ENCODE measurements around the gene FAM107B. TPM values are rescaled to one million over a fixed set of nuclear protein-coding genes. Genes with fewer than 3 reads are reported as not detected.

Gene FAM107B
- total and polyA plus RNA-seq, 2 experiments from 2014 or later, result 11.0 to 17.6 TPM

DNA sequence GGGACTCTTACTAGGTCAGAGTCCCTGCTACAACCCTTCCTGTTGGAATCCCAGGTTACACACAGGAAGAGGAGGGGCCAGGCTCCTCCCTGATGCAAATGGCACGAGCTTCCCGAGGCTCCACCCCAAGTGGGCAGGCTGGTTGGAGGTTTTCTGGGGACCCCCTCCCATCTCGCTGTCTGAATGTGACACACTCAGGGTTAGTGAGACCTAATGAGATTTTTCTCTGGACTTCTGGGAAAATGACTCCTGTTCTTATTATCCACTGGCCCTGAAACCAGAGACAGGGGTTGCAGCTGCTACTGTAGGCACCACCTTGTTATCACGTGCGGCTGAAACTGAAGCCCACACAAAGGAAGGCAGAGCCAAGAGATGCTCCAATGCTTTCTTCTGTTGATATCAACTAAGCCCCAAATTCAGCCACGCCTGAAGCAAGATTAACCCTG lies 103.3 kb downstream of the FAM107B start:
- Histone ChIP-seq H3F3A (replicated peaks; ENCODE audit: low read depth) (no peaks in the 10 kb centered on the region), H4K20me1 (replicated peaks; ENCODE audit: insufficient read depth) (no peaks in the 10 kb centered on the region), H3K4me1 (ENCODE audit: insufficient read depth) (peaks cover 22% of the 10 kb centered on the region), H3K4me3 (no peak overlapping the region), H3K27me3 (ENCODE audit: insufficient read depth) (no peaks in the 10 kb centered on the region), H3K4me2 (no peak overlapping the region), H3K36me3 (ENCODE audit: insufficient read depth) (no peaks in the 10 kb centered on the region), H3K27ac (ENCODE audit: low read depth) (no peak overlapping the region), H2AFZ (peak overlapping the region; percentile 18), H3K9me2 (ENCODE audit: insufficient read depth) (no peaks in the 10 kb centered on the region), H3K79me2 (replicated peaks; ENCODE audit: insufficient read depth) (no peaks in the 10 kb centered on the region)
- H3K9me3 Mint-ChIP-seq, result peaks cover 4% of the 10 kb centered on the region; the same call in 2 of the 3 replicates
- no peak overlapping the region for H3K27ac Mint-ChIP-seq
- H3K4me3 Mint-ChIP-seq, result no peak overlapping the region
- H3K27me3 Mint-ChIP-seq (ENCODE audit: insufficient read depth, low read depth, poor library complexity), result no peaks in the 10 kb centered on the region
- ATAC-seq (peak; percentile 34; the same call in 1 of the 3 replicates), DNase-seq (ENCODE audit: low spot score) (peak; percentile 41)
- H3K4me1 Mint-ChIP-seq, result peaks cover 24% of the 10 kb centered on the region
- H3K36me3 Mint-ChIP-seq (ENCODE audit: low read depth), result 0 out of 3 replicates have a peak, but pooled peaks cover 3% of the 10 kb centered on the region
- TF ChIP-seq CREB1 (CRISPR knock-in tag; IDR thresholded peaks at IDR 0.05; ENCODE audit: low read depth), result no peak
- no peak for TF ChIP-seq ZNF114 (CRISPR knock-in tag; IDR thresholded peaks at IDR 0.05)
- TF ChIP-seq STAT1 (IDR thresholded peaks at IDR 0.05; ENCODE audit: unreplicated experiment), result no peak
- TF ChIP-seq ZNF462 (CRISPR knock-in tag; IDR thresholded peaks at IDR 0.05), result no peak
- TF ChIP-seq POLR2AphosphoS5 (IDR thresholded peaks at IDR 0.05; ENCODE audit: low read depth), result no peak
- TF ChIP-seq ZNF331 (CRISPR knock-in tag; IDR thresholded peaks at IDR 0.05; ENCODE audit: low read depth), result no peak
- TF ChIP-seq, protein P1, sequence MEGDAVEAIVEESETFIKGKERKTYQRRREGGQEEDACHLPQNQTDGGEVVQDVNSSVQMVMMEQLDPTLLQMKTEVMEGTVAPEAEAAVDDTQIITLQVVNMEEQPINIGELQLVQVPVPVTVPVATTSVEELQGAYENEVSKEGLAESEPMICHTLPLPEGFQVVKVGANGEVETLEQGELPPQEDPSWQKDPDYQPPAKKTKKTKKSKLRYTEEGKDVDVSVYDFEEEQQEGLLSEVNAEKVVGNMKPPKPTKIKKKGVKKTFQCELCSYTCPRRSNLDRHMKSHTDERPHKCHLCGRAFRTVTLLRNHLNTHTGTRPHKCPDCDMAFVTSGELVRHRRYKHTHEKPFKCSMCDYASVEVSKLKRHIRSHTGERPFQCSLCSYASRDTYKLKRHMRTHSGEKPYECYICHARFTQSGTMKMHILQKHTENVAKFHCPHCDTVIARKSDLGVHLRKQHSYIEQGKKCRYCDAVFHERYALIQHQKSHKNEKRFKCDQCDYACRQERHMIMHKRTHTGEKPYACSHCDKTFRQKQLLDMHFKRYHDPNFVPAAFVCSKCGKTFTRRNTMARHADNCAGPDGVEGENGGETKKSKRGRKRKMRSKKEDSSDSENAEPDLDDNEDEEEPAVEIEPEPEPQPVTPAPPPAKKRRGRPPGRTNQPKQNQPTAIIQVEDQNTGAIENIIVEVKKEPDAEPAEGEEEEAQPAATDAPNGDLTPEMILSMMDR (conservative IDR thresholded peaks at IDR 0.05; ENCODE audit: low read depth in 2 of 2), result no peak
- TF ChIP-seq, protein P2, sequence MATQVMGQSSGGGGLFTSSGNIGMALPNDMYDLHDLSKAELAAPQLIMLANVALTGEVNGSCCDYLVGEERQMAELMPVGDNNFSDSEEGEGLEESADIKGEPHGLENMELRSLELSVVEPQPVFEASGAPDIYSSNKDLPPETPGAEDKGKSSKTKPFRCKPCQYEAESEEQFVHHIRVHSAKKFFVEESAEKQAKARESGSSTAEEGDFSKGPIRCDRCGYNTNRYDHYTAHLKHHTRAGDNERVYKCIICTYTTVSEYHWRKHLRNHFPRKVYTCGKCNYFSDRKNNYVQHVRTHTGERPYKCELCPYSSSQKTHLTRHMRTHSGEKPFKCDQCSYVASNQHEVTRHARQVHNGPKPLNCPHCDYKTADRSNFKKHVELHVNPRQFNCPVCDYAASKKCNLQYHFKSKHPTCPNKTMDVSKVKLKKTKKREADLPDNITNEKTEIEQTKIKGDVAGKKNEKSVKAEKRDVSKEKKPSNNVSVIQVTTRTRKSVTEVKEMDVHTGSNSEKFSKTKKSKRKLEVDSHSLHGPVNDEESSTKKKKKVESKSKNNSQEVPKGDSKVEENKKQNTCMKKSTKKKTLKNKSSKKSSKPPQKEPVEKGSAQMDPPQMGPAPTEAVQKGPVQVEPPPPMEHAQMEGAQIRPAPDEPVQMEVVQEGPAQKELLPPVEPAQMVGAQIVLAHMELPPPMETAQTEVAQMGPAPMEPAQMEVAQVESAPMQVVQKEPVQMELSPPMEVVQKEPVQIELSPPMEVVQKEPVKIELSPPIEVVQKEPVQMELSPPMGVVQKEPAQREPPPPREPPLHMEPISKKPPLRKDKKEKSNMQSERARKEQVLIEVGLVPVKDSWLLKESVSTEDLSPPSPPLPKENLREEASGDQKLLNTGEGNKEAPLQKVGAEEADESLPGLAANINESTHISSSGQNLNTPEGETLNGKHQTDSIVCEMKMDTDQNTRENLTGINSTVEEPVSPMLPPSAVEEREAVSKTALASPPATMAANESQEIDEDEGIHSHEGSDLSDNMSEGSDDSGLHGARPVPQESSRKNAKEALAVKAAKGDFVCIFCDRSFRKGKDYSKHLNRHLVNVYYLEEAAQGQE (IDR thresholded peaks at IDR 0.05; ENCODE audit: unreplicated experiment), result no peak
- no peak for TF ChIP-seq JUNB (IDR thresholded peaks at IDR 0.05; ENCODE audit: unreplicated experiment)
- TF ChIP-seq EZH2 (IDR thresholded peaks at IDR 0.05; ENCODE audit: low read depth, unreplicated experiment), result no peak
- TF ChIP-seq NANOG (IDR thresholded peaks at IDR 0.05; ENCODE audit: borderline replicate concordance), result no peak
- no peak for TF ChIP-seq EZH2phosphoT487 (IDR thresholded peaks at IDR 0.05; ENCODE audit: unreplicated experiment)
- TF ChIP-seq ETS1 (IDR thresholded peaks at IDR 0.05), result no peak

Data from GM23338 (cell line).